SW 1271 (cell line): ENCODE measurements around the gene ADCY2.

ENCODE experiments used
- DNase-seq, 2 experiments: peaks; one replicate each; lab custom pipeline; 2025; lab: John Stamatoyannopoulos, UW

Gene ADCY2

GRCh38 chr5:7745882-7746610 is 350.1 kb downstream of the ADCY2 start:
- peak; percentile 29 to 65 for DNase-seq

GRCh38 chr5:7747728-7748127 is 351.8 kb downstream of the ADCY2 start:
- no peak for DNase-seq

GRCh38 chr5:7749626-7750025 is 353.7 kb downstream of the ADCY2 start:
- DNase-seq: no peak

- no peak for DNase-seq
Measured at GRCh38 chr5:7751874-7752273, 355.9 kb downstream of the ADCY2 start.

DNA sequence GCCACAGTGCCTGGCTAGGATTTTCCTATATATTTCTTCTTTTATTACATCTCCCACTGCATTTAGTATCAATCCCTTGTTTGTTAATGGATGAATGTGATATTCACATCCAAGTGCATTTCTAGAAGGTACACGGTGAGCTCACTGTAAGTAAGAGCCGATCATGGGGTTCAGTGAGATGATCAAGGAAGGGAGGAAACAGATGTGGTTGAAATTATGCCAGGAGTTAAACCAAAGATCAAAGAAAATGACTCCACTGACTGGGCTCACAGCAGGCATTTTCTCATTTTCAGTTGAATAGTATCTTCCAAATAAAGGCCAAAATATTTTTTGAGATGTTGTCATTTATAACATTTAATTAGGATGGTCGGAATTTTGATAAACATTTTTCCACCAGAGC is 357.2 kb downstream of the ADCY2 start:
- no peak for DNase-seq

GRCh38 chr5:7753596-7753995 is 357.7 kb downstream of the ADCY2 start:
- no peak for DNase-seq

DNA sequence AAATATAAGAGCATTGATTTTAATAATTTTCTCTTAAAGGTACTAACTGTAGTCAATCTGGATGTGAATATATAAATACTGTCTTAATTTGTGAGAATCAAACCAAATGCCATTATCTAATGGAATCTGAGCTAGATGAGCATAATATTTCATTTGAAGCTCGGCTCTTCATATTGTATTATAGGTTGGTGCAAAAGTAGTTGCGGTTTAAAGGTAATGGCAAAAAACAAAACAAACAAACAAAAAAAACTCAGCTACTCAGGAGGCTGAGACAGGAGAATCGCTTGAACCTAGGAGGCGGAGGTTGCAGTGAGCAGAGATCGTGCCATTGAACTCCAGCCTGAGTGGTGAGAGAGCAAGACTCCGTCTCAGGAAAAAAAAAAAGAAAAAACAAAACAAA is 358.6 kb downstream of the ADCY2 start:
- no peak for DNase-seq

DNA sequence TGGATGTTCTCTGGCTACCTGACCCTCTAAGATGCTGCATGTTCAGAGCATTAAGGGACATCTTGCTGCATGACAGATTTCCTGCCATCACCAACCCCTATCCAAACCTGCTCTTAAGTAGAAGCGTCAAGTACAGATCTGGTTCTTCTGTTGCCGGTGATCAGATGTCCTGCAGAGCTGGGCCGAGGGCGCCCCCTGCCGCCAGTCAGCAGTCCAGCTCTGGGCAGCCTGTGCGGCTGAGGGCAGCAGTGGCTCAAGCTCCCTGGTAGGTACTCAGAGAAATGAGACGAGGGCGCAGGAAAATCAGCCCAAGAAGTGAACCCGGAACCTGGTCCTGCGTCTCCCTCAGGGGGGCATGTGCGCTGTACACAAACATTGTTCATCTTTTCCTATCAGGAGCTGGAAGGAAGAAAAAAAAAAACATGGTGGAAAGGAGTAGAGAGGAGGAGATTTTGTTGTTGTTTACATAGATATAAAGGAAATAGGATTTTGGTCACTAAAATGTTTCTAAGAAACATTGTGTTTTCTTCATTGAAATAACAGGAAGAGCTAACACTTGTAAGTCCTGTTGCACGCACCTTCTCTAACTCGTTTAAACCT is 359.2 kb downstream of the ADCY2 start:
- DNase-seq: peak in 1 of 2 experiments; percentile 64

GRCh38 chr5:7755958-7756357 is 360.0 kb downstream of the ADCY2 start:
- no peak for DNase-seq

GRCh38 chr5:7756453-7756852 is 360.5 kb downstream of the ADCY2 start:
- no peak for DNase-seq

GRCh38 chr5:7759257-7759871 is 363.4 kb downstream of the ADCY2 start:
- no peak for DNase-seq

DNA sequence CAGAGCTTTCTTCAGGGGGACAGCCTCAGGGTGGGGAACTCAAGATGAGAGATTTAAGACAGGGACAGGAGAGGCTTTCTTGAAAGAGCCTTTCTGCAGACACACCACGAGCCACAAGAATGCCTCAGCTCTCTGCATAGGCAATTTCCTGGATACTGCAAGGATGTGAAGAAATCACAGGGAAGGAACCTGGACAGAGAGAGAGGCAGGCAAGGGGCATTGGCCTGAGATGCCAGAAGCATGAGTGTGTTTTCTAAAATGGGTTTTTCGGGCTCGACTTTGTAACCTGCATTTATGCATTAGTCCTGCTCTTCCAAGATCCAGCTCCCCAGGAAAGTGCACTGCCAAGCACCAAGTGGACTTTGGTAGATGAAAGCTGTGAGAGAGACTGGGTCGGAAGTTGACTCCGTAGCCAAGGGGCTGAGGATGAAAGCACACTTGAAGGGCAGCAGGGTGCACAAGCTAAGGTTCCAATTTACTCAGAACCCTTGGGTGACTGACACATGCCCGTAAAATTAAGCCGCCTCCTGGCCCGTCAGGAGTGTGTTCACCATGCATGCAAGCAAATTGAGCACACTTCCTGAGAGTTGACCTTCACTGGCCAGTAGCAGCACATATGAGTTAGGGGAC is 364.1 kb downstream of the ADCY2 start:
- no peak for DNase-seq

DNA sequence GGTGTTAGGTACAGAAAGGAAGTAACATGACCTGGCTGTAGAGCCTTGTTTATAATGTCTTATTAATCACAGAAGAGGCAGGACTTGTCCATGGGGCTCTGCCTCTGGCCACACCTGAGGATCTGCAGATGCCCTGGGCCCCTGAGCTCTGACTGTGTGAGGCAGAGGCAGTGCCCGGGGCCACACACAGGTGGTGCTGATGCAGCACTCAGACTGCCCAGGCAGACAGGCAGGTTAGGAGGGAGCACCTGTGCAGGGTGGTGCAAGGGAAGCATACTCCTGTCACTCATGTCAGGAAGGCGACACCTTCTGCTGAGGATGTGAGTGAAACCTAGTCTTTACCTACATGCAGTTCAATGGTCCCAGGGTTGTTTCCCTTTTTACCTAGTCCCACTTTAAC is 366.3 kb downstream of the ADCY2 start:
- no peak for DNase-seq

DNA sequence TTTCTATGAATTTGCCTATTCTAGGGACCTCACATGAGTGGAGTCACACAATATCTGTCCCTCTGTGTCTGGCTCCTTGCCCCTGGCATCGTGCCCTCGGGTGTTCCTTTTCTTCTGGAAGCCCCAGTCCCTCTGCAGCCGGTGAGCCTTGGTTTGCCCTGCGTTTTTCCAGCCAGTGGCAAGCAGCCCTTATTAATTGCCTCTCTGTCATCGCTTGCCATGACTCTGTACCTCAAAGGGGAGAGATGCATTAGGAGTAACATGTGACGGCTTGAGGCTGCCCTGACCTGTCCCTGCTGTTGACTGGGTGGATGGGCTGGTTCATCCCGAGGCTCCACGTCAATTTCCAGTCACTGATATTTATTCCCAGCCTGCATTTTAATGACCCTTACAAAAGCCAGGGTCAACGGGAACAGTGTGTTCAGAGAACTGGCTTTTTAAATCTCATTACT is 367.7 kb downstream of the ADCY2 start:
- no peak for DNase-seq

- DNase-seq: no peak
Measured at GRCh38 chr5:7764452-7764851, 368.5 kb downstream of the ADCY2 start.

DNA sequence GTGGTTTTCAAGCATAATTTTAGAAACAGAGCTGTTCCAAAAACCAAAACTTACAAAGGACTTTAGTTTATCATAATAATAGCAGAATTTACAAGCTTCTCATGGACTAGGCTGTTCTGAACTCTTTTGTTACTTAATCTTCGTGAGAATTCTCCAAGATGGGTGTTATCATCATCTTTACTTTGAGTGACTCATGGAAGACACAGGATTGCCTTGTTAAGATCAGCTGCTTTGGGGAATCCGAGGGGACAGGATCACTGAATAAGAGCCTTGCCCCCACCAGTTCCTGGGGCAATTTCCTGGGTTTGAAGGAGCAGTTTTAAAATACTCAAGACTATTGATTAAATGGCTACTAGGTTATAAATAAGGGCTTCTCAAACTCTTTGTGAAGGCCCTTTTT is 374.5 kb downstream of the ADCY2 start:
- DNase-seq: no peak

DNA sequence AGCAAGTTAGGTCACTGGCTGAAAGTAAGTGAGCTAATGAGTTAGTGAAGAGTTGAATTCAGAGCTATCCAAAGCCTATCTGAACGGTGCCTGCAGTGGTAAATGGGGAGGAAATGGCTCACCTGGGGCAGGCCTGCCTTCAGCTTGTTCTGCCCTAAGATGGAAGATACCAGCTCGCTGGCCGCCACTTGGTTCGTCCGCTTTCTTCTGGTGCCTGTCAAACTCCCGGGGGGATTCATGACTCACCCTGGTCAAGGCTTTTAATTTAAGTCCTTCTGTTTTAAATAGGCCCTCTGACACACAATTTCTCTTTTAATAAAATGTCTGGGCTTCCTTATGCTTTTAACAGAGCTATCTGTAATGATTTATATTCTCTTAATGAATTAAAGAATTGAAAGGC is 376.2 kb downstream of the ADCY2 start:
- no peak for DNase-seq

DNA sequence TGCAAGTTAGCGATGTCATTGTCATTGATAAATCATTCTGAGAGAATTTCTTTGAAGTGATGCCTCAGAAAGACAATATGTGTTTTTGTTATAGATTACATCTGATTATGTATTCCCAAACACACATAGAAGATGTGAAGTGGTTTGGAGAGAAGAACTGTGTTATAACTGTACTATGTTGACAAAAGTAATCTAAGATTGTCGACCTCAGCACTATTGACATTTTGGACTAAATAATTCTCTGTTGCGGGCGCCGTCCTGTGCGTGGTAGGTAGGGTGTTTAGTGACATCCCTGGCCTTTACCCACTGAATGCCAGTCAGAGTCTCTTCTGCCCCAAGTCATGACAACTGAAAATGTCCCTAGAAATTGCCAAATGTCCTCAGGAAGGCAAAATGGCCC is 377.2 kb downstream of the ADCY2 start:
- DNase-seq: no peak

GRCh38 chr5:7776442-7776841 is 380.5 kb downstream of the ADCY2 start:
- no peak for DNase-seq

- DNase-seq: no peak
Measured at GRCh38 chr5:7779019-7780005, 383.4 kb downstream of the ADCY2 start.

DNA sequence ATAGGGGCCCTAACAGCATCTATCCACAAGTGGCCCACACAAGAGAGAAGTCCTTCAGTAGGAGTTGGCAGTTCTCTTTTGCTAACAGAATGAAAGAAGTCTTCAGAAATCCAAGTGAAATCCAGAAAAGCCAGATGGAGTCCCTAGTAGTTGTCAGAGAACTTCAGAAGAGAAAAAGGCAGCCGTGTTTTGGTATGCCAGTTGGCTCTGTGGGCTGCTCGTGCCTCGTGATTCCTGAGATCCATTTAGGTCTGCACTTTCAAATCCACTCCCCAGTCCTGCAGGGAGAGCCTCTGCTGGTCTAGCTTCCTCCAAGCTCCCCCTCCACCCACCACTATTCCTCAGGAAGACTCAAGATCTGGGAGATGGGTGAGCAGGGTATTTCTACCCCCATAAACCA is 386.0 kb downstream of the ADCY2 start:
- DNase-seq: no peak
